Osteocyte (in vitro differentiated cells): Measurements from ENCODE around the gene OR6J1. TPM values are rescaled to one million over a fixed set of nuclear protein-coding genes. Genes with fewer than 3 reads are reported as not detected.
"Not testable (repeated sequence)": the region's sequence is repeated elsewhere in the genome, so short reads cannot be mapped to it uniquely, and the experiment has no call there.

Experiments
- DNase-seq: peaks from one replicate; pipeline ENCODE4 v3.0.0; 2021; ENCODE audit warnings: mixed read lengths; ENCODE audit not compliant: unreplicated experiment; ENCODE audit errors: extremely low spot score
- H3K27ac Mint-ChIP-seq: one replicate; pipeline ENCODE4 v1.8.0; 2021; ENCODE audit warnings: mild to moderate bottlenecking, mixed read lengths; ENCODE audit not compliant: unreplicated experiment
- H3K27me3 Mint-ChIP-seq: one replicate; pipeline ENCODE4 v1.8.0; 2021; ENCODE audit warnings: mixed read lengths; ENCODE audit not compliant: unreplicated experiment
- H3K36me3 Mint-ChIP-seq: one replicate; pipeline ENCODE4 v1.8.0; 2021; ENCODE audit warnings: mixed read lengths; ENCODE audit not compliant: unreplicated experiment
- H3K4me1 Mint-ChIP-seq: one replicate; pipeline ENCODE4 v1.8.0; 2021; ENCODE audit warnings: mixed read lengths; ENCODE audit not compliant: unreplicated experiment
- H3K4me3 Mint-ChIP-seq: one replicate; pipeline ENCODE4 v1.8.0; 2021; ENCODE audit warnings: mild to moderate bottlenecking, moderate library complexity, mixed read lengths; ENCODE audit not compliant: unreplicated experiment
- H3K9me3 Mint-ChIP-seq: one replicate; pipeline ENCODE4 v1.8.0; 2021; ENCODE audit warnings: mixed read lengths; ENCODE audit not compliant: unreplicated experiment
- long read RNA-seq: library from polyadenylated mRNA; unstranded; transcript quantifications from one replicate; pipeline ENCODE4 v2.0.0, GENCODE V29; 2021
- total RNA-seq: library from RNA; stranded (reverse); gene quantifications from 2 replicates; pipeline ENCODE4 v1.2.1, GENCODE V29; 2021
- TF ChIP-seq, protein P1 (sequence below): fragments of 200-600 bp; sonication (generic); IDR thresholded peaks from 2 replicates; pipeline ENCODE4 v1.5.0; 2021; ENCODE audit warnings: antibody characterized with exemption, mild to moderate bottlenecking, moderate library complexity

OR6J1 gene
- not detected in 2 replicates for total RNA-seq
- long read RNA-seq, result 0 reads

DNA sequence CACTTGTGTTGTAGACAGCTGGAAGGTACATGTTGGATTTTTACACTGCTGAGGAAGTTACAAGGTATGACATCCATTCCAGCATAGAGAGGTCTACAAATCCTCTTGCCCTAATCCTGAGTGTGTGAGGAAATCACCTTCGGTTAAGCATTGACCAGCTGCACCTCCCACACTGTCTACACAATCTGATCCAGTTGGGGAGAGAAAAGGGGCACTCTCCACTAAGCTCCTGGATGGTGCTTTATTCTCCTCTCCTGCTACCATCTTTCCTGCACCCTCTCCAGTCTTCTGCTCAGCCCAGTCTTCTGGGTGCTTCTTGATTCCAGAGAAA lies at the start of gene OR6J1:
Gene OR6J1, minus strand, starts transcription at position 48 of the 331 bp plus-strand sequence. CDS start 9,541 bp downstream, outside the sequence.
- H3K4me1 Mint-ChIP-seq, result peaks cover 19% of the 10 kb centered on the region
- H3K4me3 Mint-ChIP-seq, result no peak within 1 kb of the TSS

DNA sequence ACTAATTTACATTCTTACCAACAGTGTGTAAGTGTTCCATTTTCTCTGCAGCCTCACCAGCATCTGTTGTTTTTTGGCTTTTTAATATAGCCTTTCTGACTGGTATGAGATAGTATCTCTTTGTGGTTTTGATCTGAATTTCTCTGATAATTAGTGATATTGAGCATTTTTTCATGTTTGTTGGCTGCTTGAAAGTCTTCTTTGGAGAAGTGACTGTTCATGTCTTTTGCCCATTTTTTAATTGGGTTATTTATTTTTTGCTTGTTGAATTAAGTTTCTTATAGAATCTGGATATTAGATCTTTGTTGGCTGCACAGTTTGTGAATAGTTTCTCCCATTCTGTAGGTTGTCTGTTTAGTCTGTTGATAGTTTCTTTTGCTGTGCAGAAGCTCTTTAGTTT lies 48.0 kb upstream of the OR6J1 start:
- Mint-ChIP-seq H3K27me3 (no peaks in the 10 kb centered on the region), H3K4me3 (no peak overlapping the region), H3K4me1 (peaks cover 27% of the 10 kb centered on the region), H3K9me3 (peaks cover 15% of the 10 kb centered on the region), H3K27ac (no peak overlapping the region), H3K36me3 (peaks cover under 1% of the 10 kb centered on the region)
- TF ChIP-seq, protein P1, sequence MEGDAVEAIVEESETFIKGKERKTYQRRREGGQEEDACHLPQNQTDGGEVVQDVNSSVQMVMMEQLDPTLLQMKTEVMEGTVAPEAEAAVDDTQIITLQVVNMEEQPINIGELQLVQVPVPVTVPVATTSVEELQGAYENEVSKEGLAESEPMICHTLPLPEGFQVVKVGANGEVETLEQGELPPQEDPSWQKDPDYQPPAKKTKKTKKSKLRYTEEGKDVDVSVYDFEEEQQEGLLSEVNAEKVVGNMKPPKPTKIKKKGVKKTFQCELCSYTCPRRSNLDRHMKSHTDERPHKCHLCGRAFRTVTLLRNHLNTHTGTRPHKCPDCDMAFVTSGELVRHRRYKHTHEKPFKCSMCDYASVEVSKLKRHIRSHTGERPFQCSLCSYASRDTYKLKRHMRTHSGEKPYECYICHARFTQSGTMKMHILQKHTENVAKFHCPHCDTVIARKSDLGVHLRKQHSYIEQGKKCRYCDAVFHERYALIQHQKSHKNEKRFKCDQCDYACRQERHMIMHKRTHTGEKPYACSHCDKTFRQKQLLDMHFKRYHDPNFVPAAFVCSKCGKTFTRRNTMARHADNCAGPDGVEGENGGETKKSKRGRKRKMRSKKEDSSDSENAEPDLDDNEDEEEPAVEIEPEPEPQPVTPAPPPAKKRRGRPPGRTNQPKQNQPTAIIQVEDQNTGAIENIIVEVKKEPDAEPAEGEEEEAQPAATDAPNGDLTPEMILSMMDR, result no peak
- no peak for DNase-seq

More for the DNA sequence above, at the start of gene OR6J1:
- TF ChIP-seq, protein P1, result no peak
- H3K9me3 Mint-ChIP-seq, result peaks cover 5% of the 10 kb centered on the region
- H3K36me3 Mint-ChIP-seq, result no peaks in the 10 kb centered on the region
- H3K27ac Mint-ChIP-seq, result peak within 1 kb of the TSS; percentile 25
- H3K27me3 Mint-ChIP-seq, result no peaks in the 10 kb centered on the region
- no peak for DNase-seq

DNA sequence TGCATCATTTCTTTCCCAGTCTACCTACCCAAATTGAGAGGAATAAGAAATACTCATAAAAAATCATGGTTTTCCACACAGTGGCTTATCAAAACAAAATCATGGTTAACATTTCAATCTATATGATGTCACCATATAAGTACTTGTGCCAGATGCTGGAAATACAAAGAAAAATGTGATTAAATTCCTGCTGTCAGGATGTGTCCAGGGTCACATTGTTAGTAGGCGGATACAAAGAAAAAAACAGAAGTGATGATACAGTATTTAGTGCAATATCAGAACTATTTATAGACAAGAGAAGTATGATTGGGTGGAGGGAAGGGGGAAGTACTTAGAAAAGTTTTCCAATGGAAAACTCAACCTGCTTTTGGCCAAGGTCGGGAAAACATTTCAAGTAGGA lies 47.0 kb upstream of the OR6J1 start:
- no peak overlapping the region for H3K4me3 Mint-ChIP-seq
- DNase-seq, result no peak
- peaks cover 18% of the 10 kb centered on the region for H3K9me3 Mint-ChIP-seq
- peaks cover 27% of the 10 kb centered on the region for H3K4me1 Mint-ChIP-seq
- peaks cover 3% of the 10 kb centered on the region for H3K36me3 Mint-ChIP-seq
- no peaks in the 10 kb centered on the region for H3K27me3 Mint-ChIP-seq
- peak overlapping the region; percentile 42 for H3K27ac Mint-ChIP-seq
- TF ChIP-seq, protein P1, result no peak

DNA sequence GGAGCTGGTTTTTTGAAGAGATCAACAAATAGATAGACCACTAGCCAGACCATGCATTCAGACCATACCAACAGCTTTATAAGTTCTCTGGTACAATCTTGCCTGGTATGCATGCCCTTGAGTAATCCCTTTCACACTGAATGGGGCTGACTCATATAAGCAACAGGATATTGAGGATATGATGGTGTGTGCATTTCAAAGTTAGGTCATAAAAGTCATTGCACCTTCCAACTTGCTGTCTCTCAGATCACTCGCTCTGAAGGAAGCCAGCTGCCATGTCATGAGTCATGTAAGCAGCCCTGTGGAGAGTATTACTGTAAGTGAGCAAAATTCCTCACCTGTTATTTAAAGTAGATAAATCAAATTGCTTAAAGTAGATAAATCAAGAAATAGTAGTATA lies 45.0 kb upstream of the OR6J1 start:
- no peak for DNase-seq
- Mint-ChIP-seq H3K27ac (no peak overlapping the region), H3K36me3 (peaks cover 3% of the 10 kb centered on the region), H3K4me3 (no peak overlapping the region), H3K27me3 (peaks cover 9% of the 10 kb centered on the region), H3K9me3 (peaks cover 18% of the 10 kb centered on the region), H3K4me1 (peaks cover 31% of the 10 kb centered on the region)
- TF ChIP-seq, protein P1, result no peak

DNA sequence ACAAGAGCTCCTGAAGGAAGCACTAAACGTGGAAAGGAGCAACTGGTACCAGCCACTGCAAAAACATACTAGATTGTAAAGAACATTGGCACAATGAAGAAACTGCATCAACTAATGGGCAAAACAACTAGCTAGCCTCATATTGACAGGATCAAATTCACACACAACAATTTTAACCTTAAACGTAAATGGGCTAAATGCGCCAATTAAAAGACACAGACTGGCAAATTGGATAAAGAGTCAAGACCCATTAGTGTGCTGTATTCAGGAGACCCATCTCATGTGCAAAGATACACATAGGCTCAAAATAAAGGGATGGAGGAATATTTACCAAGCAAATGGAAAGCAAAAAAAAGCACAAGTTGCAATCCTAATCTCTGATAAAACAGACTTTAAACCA lies 43.8 kb upstream of the OR6J1 start:
- not testable (repeated sequence) for H3K36me3 Mint-ChIP-seq

DNA sequence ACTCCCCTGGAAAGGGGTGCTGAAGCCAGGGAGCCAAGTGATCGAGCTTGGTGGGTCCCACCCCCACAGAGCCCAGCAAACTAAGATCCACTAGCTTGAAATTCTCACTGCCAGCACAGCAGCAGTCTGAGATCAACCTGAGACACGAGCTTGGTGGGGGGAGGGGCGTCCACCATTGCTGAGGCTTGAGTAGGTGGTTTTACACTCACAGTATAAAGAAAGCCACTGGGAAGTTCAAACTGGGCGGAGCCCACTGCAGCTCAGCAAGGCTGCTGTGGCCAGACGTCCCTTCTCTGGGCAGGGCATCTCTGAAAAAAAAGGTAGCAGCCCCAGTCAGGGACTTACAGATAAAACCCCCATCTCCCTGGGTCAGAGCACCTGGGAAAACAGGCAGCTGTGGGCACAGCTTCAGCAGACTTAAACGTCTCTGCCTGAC lies 42.0 kb upstream of the OR6J1 start:
- Mint-ChIP-seq H3K27me3 (peaks cover 16% of the 10 kb centered on the region), H3K9me3 (peaks cover 13% of the 10 kb centered on the region), H3K4me1 (peaks cover 21% of the 10 kb centered on the region)
- not testable (repeated sequence) for H3K36me3 Mint-ChIP-seq, H3K27ac Mint-ChIP-seq, H3K4me3 Mint-ChIP-seq, DNase-seq

More for the DNA sequence above, 43.8 kb upstream of the OR6J1 start:
- H3K9me3 Mint-ChIP-seq, result peaks cover 18% of the 10 kb centered on the region
- DNase-seq, H3K4me3 Mint-ChIP-seq, H3K27ac Mint-ChIP-seq: not testable (repeated sequence)
- peaks cover 31% of the 10 kb centered on the region for H3K4me1 Mint-ChIP-seq
- peaks cover 11% of the 10 kb centered on the region for H3K27me3 Mint-ChIP-seq
